SK-N-SH treated with all-trans-retinoic acid at 6 μM for 48 hours (cell line): ENCODE data around the gene SCAMP3.

Experiments used
- ARNTL ChIP-seq: fragments of 450-650 bp; formaldehyde crosslinking; IDR thresholded peaks from 2 replicates; pipeline ENCODE4 v1.5.0; 2020; ENCODE audit warnings: low read depth, mild to moderate bottlenecking, moderate library complexity, borderline replicate concordance
- PPARA ChIP-seq: fragments of 250-450 bp; sonication (Bioruptor Pico); IDR thresholded peaks from 2 replicates; pipeline ENCODE4 v1.5.0; 2020; ENCODE audit warnings: mild to moderate bottlenecking, borderline replicate concordance
- ZFP3 ChIP-seq: fragments of 250-450 bp; sonication (Bioruptor Pico); IDR thresholded peaks from 2 replicates; pipeline ENCODE4 v1.5.0; 2020; ENCODE audit warnings: mild to moderate bottlenecking, moderate library complexity
- TF ChIP-seq, protein P1 (sequence below): fragments of 250-450 bp; sonication (Bioruptor Pico); IDR thresholded peaks from 2 replicates; pipeline ENCODE4 v1.5.1; 2020; ENCODE audit warnings: low read depth, mild to moderate bottlenecking, moderate library complexity
- TF ChIP-seq, protein P2 (sequence below): fragments of 250-450 bp; sonication (Bioruptor Pico); IDR thresholded peaks from 2 replicates; pipeline ENCODE4 v1.8.0; 2020; ENCODE audit warnings: mild to moderate bottlenecking, moderate library complexity, borderline replicate concordance

DNA sequence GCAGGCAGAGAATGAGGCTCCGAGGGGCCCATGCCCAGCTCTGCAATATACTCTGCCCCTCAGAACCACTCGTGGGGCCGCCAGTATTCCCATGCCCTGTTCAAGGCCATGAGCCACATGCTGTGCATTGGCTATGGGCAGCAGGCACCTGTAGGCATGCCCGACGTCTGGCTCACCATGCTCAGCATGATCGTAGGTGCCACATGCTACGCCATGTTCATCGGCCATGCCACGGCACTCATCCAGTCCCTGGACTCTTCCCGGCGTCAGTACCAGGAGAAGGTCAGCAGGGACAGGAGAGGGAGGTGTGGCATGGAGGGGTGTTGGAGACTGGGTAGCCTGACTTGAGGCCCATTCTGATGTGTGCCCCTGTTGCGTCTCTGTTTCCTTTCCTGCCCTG is 22.3 kb upstream of the SCAMP3 start:
- TF ChIP-seq ARNTL (no peak), PPARA (CRISPR knock-in tag) (no peak), ZFP3 (CRISPR knock-in tag) (no peak)
- TF ChIP-seq, protein P1, sequence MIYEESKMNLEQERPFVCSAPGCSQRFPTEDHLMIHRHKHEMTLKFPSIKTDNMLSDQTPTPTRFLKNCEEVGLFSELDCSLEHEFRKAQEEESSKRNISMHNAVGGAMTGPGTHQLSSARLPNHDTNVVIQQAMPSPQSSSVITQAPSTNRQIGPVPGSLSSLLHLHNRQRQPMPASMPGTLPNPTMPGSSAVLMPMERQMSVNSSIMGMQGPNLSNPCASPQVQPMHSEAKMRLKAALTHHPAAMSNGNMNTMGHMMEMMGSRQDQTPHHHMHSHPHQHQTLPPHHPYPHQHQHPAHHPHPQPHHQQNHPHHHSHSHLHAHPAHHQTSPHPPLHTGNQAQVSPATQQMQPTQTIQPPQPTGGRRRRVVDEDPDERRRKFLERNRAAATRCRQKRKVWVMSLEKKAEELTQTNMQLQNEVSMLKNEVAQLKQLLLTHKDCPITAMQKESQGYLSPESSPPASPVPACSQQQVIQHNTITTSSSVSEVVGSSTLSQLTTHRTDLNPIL (CRISPR knock-in tag), result no peak
- TF ChIP-seq, protein P2, sequence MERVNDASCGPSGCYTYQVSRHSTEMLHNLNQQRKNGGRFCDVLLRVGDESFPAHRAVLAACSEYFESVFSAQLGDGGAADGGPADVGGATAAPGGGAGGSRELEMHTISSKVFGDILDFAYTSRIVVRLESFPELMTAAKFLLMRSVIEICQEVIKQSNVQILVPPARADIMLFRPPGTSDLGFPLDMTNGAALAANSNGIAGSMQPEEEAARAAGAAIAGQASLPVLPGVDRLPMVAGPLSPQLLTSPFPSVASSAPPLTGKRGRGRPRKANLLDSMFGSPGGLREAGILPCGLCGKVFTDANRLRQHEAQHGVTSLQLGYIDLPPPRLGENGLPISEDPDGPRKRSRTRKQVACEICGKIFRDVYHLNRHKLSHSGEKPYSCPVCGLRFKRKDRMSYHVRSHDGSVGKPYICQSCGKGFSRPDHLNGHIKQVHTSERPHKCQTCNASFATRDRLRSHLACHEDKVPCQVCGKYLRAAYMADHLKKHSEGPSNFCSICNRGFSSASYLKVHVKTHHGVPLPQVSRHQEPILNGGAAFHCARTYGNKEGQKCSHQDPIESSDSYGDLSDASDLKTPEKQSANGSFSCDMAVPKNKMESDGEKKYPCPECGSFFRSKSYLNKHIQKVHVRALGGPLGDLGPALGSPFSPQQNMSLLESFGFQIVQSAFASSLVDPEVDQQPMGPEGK (CRISPR knock-in tag), result no peak
